Choroid plexus epithelial cell (primary cell): ENCODE measurements around the gene GMPPB.
A peak's percentile ranks its signal among the peaks of the same experiment; 100 is the strongest.
"Not testable (repeated sequence)": the region's sequence is repeated elsewhere in the genome, so short reads cannot be mapped to it uniquely, and the experiment has no call there.

Experiments
- DNase-seq: peaks from one replicate; pipeline ENCODE4 v3.0.0-alpha.2; 2010; ENCODE audit warnings: low read depth
- H3K4me3 ChIP-seq: 2 replicates; pipeline ENCODE4 v1.5.1; 2011; ENCODE audit warnings: low read depth, mild to moderate bottlenecking, control low read depth, low read length, moderate library complexity
- CTCF ChIP-seq: conservative IDR thresholded peaks from 2 replicates; pipeline ENCODE4 v1.5.1; 2011; ENCODE audit warnings: low read depth, mild to moderate bottlenecking, control low read depth, inconsistent platforms, low read length, moderate library complexity

GMPPB gene

GRCh38 chr3:49700453-49701128 lies 23.2 kb downstream of the GMPPB start:
- TF ChIP-seq CTCF: peak; percentile 38
- no peak for DNase-seq
- no peak overlapping the region for H3K4me3 ChIP-seq

GRCh38 chr3:49700014-49700413 lies 23.7 kb downstream of the GMPPB start:
- H3K4me3 ChIP-seq: no peak overlapping the region
- no peak for TF ChIP-seq CTCF
- no peak for DNase-seq

- no peak overlapping the region for H3K4me3 ChIP-seq
- no peak for DNase-seq
- no peak for TF ChIP-seq CTCF
These were observed 24.3 kb downstream of the GMPPB start for GRCh38 chr3:49699281-49699979.

- DNase-seq, H3K4me3 ChIP-seq: not testable (repeated sequence)
These were observed 28.3 kb downstream of the GMPPB start for GRCh38 chr3:49695350-49696015.

GRCh38 chr3:49694409-49695070 lies 29.2 kb downstream of the GMPPB start:
- not testable (repeated sequence) for H3K4me3 ChIP-seq, DNase-seq

- DNase-seq, H3K4me3 ChIP-seq: not testable (repeated sequence)
These were observed 32.3 kb downstream of the GMPPB start for GRCh38 chr3:49691481-49691880.

GRCh38 chr3:49690856-49691255 lies 32.9 kb downstream of the GMPPB start:
- not testable (repeated sequence) for DNase-seq, H3K4me3 ChIP-seq

GRCh38 chr3:49689908-49690624 lies 33.7 kb downstream of the GMPPB start:
- H3K4me3 ChIP-seq: peak overlapping the region; percentile 96

More at GRCh38 chr3:49689908-49690624, 33.7 kb downstream of the GMPPB start:
- not testable (repeated sequence) for DNase-seq
